D721Med (cell line): ENCODE results near the gene OR6K2.

ENCODE experiments used
- DNase-seq: peaks from one replicate; pipeline ENCODE4 v3.0.0; 2011; ENCODE audit warnings: low spot score; ENCODE audit not compliant: insufficient read length
- FAIRE-seq: peaks from 2 replicates; lab custom pipeline; 2011; peaks lifted over from hg19 to GRCh38; lab: Jason Lieb, UNC
- CTCF ChIP-seq: IDR thresholded peaks from 2 replicates; pipeline ENCODE4 v1.5.1; 2012; ENCODE audit warnings: mild to moderate bottlenecking, control low read depth; ENCODE audit not compliant: insufficient read depth; ENCODE audit errors: missing control alignments

The OR6K2 gene

GRCh38 chr1:158686111-158687009 is 14.1 kb downstream of the OR6K2 start, which contains the start of gene SPTA1:
Gene SPTA1, minus strand, starts transcription at chr1:158686715. Its CDS starts 198 bp downstream, at chr1:158686517.
- no peak for TF ChIP-seq CTCF
- DNase-seq (no peak), FAIRE-seq (no peak)

DNA sequence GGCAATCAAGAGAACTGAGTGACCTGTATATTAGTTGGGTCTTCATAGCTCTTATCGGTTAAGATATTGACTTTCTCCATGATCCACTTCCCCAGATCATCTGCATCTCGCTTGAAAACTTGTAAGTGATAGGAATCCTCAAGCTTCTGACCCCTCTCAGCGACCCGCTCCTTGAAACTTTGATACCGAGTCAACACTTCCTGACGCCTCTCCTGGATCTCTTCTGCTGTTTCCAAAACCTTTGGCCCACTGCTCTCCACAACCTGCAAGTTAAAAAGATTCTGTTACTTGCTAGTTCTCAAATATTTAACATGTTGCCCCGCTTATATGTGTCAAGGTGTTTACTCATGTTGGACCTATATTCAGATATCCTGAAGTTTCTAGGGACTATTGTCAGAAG is 15.4 kb downstream of the OR6K2 start:
- FAIRE-seq (no peak), DNase-seq (no peak)
- no peak for TF ChIP-seq CTCF

DNA sequence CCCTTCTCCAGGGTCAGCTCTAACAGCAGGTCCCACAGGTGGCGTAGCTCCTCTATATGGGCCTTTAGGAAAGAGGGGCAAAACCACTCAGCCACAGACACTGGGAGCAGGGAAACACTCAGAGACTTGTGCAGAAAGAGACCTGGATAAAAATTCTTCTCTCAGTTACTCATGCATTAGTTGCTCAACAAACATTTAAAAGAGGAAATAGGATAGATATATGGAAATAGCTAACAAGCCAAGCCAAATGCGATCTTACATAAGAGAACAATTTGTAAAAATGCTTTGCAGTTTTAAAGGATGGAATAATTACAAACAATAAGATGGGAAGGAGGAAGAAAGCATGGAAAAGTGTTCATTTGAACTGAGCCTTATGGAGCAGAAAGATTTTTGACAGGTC is 18.8 kb downstream of the OR6K2 start:
- no peak for FAIRE-seq
- no peak for DNase-seq
- no peak for TF ChIP-seq CTCF

DNA sequence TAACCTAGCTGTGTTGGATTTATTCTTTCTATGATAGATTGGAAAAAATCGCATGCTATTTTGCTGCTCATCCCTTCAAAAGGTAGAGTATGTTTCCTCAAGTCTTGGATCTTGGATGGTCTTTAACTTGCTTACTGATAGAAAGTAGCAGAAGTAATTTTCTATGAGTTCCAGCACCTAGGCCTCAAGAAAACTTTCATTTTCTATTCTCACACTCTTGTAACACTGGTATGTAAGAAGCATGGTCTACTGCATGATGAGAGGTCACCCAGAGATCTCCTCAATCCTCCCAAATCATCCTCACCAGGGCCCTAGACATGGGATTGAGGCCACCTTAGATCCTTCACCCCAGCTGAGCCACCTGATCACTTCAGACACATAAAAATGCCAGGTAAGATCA is 21.2 kb downstream of the OR6K2 start:
- no peak for TF ChIP-seq CTCF
- FAIRE-seq = no peak
- DNase-seq = no peak

- FAIRE-seq (no peak), DNase-seq (no peak)
- TF ChIP-seq CTCF = no peak
Measured at GRCh38 chr1:158675563-158676323, 24.7 kb downstream of the OR6K2 start.

GRCh38 chr1:158674302-158674701 is 26.1 kb downstream of the OR6K2 start:
- no peak for TF ChIP-seq CTCF
- FAIRE-seq (no peak), DNase-seq (no peak)
